ENCODE measurements around the gene VTI1A. TPM values are rescaled to one million over a fixed set of nuclear protein-coding genes. Genes with fewer than 3 reads are reported as not detected.

Gene VTI1A
- total RNA-seq, 4 donors from 2014 or later = 49.3 to 84.5 (median 61.2) TPM

GRCh38 chr10:112811741-112812551 is 364.9 kb downstream of the VTI1A start:
- Histone ChIP-seq H3K4me3 (replicated peaks in 1 of 3) (no peak overlapping the region), H3K9me3 (no peaks in the 10 kb centered on the region), H3K4me1 (peaks cover 0 to 7% of the 10 kb centered on the region in 2 donors), H3K27me3 (no peaks in the 10 kb centered on the region), H3K36me3 (no peaks in the 10 kb centered on the region), H3K27ac (peak overlapping the region in 2 of 3 donors; percentile 19 to 21)
- TF ChIP-seq, protein P1, sequence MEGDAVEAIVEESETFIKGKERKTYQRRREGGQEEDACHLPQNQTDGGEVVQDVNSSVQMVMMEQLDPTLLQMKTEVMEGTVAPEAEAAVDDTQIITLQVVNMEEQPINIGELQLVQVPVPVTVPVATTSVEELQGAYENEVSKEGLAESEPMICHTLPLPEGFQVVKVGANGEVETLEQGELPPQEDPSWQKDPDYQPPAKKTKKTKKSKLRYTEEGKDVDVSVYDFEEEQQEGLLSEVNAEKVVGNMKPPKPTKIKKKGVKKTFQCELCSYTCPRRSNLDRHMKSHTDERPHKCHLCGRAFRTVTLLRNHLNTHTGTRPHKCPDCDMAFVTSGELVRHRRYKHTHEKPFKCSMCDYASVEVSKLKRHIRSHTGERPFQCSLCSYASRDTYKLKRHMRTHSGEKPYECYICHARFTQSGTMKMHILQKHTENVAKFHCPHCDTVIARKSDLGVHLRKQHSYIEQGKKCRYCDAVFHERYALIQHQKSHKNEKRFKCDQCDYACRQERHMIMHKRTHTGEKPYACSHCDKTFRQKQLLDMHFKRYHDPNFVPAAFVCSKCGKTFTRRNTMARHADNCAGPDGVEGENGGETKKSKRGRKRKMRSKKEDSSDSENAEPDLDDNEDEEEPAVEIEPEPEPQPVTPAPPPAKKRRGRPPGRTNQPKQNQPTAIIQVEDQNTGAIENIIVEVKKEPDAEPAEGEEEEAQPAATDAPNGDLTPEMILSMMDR (IDR thresholded peaks at IDR 0.05) = peak in 1 of 6 experiments; percentile 26
- TF ChIP-seq POLR2A (IDR thresholded peaks at IDR 0.05) = no peak
- peak; percentile 73 to 85 for DNase-seq
- intact Hi-C loops (cut with DNase I) = loop anchor here (10.0 kb wide), 1 partner anchor 133 kb away; no protein-coding TSS in a partner anchor
- WGBS, 2 donors = 46 to 56% methylated on average over 14 of the region's 14 CpGs

DNA sequence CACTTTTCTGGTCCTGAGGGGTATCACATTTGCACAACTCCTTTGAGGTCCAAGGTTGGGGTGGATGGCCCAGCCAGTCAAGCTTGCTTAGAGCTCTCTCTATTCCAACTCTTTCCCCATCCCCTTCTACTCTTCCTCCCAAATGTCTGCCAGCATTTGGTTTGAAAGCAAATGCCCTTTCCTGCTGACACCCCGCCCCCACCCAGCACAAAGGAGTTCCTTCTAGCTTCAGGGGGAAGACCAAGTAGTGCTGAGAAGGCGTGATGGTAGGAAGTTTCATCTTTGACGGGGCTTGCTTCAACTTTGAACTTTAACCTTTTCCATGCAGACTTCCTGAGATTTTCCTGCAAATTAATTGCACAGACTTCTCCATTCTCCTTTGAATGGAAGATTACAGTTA is 365.6 kb downstream of the VTI1A start:
- intact Hi-C loops (cut with DNase I) = loop anchor here (10.0 kb wide), 1 partner anchor 132 kb away; no protein-coding TSS in a partner anchor
- no peaks in the 10 kb centered on the region for H3K9me3 ChIP-seq
- peaks cover 0 to 7% of the 10 kb centered on the region in 2 donors for H3K4me1 ChIP-seq
- H3K4me3 ChIP-seq (replicated peaks in 1 of 3) = no peak overlapping the region
- no peaks in the 10 kb centered on the region for H3K27me3 ChIP-seq
- 97 to 98% methylated on average over 3 of the region's 3 CpGs for WGBS, 2 donors
- H3K36me3 ChIP-seq = no peaks in the 10 kb centered on the region
- TF ChIP-seq, protein P1 (IDR thresholded peaks at IDR 0.05) = no peak
- no peak for TF ChIP-seq POLR2A (IDR thresholded peaks at IDR 0.05)
- H3K27ac ChIP-seq = no peak overlapping the region
- DNase-seq = no peak

- WGBS, 2 donors = 92 to 94% methylated on average over 16 of the region's 16 CpGs
- H3K4me1 ChIP-seq = peaks cover 0 to 7% of the 10 kb centered on the region in 2 donors
- H3K4me3 ChIP-seq (replicated peaks in 1 of 3) = no peak overlapping the region
- H3K36me3 ChIP-seq = no peaks in the 10 kb centered on the region
- no peaks in the 10 kb centered on the region for H3K27me3 ChIP-seq
- intact Hi-C loops (cut with DNase I) = loop anchor here (10.0 kb wide), 1 partner anchor 131 kb away; no protein-coding TSS in a partner anchor
- H3K9me3 ChIP-seq = no peaks in the 10 kb centered on the region
- H3K27ac ChIP-seq = no peak overlapping the region
- DNase-seq = no peak
- TF ChIP-seq POLR2A (IDR thresholded peaks at IDR 0.05) = no peak
- TF ChIP-seq, protein P1 (IDR thresholded peaks at IDR 0.05) = no peak
Measured at GRCh38 chr10:112813866-112814591, 367.0 kb downstream of the VTI1A start.

- Histone ChIP-seq H3K27ac (no peak overlapping the region), H3K4me1 (peaks cover 0 to 7% of the 10 kb centered on the region in 2 donors), H3K9me3 (no peaks in the 10 kb centered on the region), H3K27me3 (no peaks in the 10 kb centered on the region), H3K4me3 (replicated peaks in 1 of 3) (no peak overlapping the region), H3K36me3 (no peaks in the 10 kb centered on the region)
- 65 to 72% methylated on average over 16 of the region's 16 CpGs for WGBS, 2 donors
- intact Hi-C loops (cut with DNase I) = loop anchor here (10.0 kb wide), 1 partner anchor 129 kb away; no protein-coding TSS in a partner anchor
- TF ChIP-seq POLR2A (IDR thresholded peaks at IDR 0.05) = no peak
- TF ChIP-seq, protein P1 (IDR thresholded peaks at IDR 0.05) = no peak
- DNase-seq = no peak
Measured at GRCh38 chr10:112815269-112816032, 368.4 kb downstream of the VTI1A start.

All from thyroid gland (tissue), 4 donors.